ENCODE measurements around the gene MIF4GD.
"Not testable (repeated sequence)": the region's sequence is repeated elsewhere in the genome, so short reads cannot be mapped to it uniquely, and the experiment has no call there.

The MIF4GD gene

DNA sequence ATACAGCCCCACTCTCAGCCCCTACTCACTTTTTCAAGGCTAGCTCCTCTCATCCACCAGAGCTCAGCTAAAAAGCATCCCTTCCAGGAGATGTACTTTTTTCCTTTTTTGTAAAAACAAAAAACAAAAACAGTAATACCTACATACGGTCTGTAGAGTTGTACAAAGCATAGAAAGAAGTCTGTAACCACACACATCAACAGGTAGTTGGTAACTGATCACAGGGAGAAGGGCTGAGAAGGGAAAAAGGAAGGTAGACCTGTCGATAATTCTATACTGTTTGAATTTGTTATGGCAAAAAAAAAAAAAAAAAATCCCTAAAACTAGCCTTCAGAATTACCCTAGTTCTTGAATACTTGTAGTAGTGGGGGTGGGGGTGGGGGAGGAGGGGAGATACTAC is 17.3 kb upstream of the MIF4GD start:
- DNase-seq: no peak

DNA sequence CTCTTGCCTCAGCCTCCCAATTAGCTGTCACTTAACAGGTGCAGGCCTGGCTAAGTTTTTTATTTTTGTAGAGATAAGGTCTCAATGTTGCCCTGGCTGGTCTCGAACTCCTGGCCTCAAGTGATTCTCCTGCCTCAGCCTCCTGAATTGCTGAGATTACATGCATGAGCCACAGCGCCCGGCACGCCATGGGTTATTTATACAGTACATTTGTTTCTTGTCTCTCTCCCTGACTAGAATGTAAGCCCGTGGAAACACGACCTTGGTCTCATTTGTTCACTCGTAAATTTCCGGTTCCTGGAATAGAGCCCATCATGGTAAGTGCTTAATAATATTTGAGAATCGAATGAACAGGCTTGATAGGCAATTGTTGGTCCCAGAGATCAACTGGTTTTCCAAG is 16.2 kb upstream of the MIF4GD start:
- no peak for DNase-seq

DNA sequence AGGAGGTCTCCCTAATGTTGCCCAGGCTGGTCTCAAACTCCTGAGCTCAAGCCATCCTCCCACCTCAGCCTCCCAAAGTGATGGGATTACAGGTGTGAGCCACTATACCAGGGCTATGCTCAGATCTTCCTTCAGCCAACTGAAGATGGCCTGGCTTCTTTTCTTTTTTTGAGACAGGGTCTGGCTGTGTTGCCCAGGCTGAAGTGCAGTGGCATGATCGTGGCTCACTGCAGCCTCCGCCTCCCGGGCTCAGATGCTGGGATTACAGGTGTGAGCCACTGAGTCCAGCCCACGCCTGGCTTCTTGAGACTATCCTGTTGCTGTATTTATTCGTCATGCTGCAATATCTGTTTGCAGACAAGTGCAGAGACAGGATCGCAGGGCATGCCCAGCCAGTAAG is 14.1 kb upstream of the MIF4GD start:
- no peak for DNase-seq

DNA sequence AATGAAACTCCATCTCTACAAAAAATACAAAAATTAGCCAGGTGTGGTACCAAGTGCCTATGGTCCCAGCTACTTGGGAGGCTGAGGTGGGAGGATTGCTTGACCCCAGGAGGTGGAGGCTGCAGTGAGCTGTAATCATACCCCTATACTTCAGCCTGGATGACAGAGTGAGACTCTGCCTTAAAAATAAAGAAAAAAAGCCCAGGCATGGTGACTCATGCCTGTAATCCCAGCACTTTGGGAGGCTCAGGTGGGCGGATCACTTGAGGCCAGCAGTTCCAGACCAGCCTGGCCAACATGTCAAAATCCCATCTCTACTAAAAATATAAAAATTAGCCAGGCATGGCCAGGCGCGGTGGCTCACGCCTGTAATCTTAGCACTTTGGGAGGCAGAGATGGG is 9.2 kb upstream of the MIF4GD start:
- not testable (repeated sequence) for DNase-seq

DNA sequence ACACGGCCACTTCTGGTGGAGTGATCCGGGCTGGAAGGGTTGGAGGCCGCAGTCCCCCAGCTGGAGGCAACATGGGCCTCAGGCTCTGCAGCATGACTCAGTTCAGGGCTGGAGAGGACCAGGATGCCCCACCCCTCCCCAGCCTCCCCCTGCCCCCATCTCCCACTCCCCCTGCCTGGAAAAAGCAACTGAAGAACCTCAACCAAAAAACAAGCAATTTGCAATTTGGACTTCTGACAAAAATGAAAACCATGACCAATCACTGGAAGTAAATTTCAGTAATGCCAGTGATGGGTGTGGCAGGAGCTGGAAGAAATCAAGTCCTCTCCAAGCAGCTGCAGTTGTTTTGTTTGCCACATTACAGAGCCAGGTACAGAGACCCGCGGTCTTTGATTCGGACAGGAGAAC is 6.6 kb upstream of the MIF4GD start:
- DNase-seq: no peak

DNA sequence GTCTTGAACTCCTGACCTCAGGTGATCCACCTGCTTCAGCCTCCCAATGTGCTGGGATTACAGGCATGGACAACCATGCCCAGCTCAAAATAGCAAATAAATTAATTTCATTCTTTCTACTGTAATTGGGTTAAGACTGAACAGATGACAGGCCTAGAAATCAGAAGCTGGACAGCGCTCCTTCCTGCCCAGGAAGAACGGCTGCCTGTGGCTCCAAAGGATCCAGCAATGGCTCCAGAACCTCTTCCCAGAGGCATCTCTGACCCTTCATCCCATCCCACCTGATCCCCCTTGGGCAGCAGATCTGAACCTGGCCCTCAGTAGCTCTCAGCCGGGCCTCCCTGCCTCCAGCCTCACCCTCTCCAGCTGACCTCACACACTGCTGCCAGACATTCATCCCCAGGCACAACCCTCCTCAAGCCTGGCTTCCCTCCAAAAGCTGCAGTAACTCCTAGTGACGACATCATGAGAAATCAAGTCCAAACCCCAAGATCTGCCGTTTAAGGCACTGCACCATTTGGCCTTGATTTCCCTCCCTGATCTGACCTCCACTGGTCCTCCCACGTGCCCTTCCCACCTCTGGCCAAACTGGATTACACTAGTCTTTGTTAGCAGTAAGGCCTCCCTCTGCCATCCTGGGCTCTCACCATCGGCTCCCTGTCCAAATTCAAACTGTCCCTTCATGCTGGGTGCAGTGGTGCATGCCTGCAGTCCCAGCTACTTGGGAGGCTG is 3.1 kb upstream of the MIF4GD start:
- DNase-seq: no peak

DNA sequence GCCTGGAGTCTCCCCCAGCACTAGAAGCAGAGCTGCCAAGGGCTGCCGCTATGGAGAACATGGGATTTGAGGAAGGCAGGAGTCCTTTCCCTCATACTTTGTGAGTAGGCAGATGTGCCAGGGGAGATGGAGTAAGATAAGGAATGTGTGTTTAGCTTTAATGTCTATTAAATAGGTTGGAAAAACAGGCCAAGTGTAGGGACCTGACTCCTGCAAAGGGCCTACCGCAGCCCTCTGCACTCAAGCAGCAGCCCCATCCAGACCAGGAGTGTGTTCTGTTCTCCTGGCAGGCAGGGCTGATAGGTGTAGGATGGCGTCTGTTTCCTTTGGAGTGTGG is 1.8 kb upstream of the MIF4GD start:
- DNase-seq: no peak

DNA sequence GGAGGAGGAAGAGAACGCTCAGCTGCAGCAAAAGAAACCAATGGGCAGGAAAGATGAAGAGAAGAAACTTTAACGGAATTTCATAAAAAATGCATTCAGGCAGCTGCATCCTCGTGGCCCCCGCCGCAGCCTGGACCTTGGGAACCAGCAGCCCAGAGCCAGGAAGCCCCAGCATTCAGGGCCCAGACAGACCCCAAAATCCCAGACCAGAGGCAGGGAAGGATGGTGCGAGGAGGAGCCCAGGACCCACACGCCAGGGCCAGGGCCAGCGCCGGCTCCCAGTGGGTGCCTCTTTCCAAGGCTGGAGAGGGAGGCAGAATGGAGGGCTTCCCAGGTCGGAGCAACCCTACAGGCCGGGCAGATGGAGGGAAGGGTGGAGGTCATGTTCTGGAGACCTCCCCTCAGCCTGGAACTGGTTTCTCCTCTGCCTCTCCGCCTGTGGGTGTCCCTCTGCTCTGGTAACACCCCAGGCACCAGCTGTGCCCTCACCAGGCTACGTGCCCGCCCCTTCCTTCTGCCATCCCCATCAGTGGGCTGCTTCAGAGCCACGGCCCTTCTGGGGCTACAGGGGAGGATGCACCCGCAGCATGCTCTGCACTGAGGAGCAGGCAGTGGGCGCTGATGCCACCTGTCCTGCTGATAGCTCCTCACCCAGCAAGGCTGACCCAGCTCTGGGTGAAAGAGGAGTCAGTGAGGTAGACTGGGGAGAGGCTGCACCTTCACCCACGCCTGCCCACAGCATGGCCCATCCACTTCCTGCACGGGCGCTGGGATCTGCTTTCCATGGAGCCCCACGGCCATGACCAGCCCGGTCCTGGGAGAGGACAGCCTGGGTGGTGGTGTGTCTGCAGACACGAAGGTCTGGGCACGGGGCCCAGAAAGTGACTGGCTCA is 1.2 kb upstream of the MIF4GD start:
- DNase-seq: no peak

DNA sequence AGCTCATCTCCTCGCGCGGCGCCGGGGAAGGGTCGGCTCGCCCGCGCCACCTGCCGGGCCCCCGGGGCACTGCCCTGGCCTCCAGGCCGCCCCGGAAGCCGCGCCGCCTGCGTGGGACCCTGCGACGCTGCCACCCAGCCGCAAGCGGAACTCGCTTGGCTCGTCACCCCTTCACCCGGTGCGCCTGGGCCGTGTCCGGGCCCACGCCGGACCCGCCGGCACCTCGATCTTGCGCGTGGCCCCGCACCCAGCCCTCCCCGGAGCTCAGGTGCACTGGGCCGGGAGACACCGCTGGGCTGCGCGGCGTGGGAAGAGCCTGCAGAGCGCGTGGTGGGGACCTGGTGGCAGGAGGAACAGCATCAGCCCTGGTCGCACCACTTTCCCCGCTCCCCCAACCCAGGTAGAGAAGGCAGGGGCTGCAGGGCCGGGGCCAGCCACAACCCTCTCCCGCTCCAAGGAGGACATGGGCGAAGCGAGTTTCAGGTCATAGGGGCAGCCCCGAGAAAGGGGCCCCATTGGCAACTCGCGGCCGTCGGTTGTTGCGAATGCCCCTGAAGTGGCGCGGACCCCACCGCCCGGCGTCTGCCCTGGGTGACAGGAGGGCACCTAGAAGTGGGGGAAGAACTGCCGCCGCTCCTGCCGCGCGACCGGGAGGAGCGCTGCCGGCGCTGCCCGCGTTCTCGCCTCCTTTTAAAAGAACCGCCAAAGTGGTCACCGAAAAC is 363 bp upstream of the MIF4GD start:
- DNase-seq: peak; percentile 88

DNA sequence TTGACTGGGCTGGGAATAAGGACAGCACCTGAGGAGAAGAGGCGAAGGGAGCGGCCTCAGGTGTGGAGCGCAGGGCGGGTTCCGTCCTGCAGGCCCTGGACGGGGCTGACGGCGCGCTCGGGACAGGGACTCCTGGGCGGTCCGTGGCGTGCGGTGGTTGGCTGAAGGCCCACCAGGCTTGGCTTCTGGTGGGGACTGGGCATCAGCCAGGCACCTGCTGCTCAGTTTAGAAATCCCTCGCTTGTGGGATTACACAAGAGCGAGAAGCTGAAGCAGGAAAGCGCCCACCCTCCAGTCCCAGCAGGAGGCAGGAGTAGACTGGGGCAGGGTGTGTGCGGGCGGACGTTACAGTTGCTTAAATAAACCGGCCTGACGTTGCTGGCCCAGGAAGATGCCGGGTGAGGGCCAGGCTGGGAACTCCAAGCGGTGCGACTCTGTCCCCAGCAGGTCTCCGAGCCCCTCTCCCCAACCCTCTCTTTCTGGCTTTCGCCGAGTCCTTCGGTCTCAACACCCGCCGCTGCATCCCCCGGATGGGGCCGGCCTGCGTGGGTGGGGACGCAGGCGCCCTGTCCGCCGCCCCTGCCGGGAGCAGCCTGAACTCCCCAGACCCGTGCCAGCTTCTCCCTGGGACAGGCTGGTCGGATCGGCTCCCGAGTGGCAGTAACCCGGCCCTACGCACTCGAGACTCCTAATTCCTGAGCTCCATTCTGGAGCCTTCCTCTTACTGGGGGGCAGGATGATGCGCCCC is 639 bp downstream of the MIF4GD start:
- DNase-seq: peak; percentile 58

DNA sequence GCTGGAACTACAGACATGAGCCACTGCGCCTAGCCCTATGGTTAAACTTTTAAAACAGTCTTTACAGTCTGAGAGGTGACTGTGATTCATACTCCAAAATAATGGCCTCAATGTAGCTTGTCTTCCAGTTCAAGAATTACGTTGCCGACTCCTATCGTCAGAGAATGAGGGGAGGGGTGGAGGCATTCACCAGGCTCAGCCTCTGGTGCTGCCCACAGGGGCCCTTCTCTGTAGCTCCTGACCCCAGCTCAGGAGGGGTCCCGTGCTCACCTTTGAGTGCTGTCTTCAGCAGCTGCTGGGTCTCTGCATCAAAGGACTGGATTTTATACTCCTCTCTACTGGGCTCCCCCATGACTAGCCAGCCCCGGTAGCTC is 1.2 kb downstream of the MIF4GD start:
- DNase-seq: no peak

DNA sequence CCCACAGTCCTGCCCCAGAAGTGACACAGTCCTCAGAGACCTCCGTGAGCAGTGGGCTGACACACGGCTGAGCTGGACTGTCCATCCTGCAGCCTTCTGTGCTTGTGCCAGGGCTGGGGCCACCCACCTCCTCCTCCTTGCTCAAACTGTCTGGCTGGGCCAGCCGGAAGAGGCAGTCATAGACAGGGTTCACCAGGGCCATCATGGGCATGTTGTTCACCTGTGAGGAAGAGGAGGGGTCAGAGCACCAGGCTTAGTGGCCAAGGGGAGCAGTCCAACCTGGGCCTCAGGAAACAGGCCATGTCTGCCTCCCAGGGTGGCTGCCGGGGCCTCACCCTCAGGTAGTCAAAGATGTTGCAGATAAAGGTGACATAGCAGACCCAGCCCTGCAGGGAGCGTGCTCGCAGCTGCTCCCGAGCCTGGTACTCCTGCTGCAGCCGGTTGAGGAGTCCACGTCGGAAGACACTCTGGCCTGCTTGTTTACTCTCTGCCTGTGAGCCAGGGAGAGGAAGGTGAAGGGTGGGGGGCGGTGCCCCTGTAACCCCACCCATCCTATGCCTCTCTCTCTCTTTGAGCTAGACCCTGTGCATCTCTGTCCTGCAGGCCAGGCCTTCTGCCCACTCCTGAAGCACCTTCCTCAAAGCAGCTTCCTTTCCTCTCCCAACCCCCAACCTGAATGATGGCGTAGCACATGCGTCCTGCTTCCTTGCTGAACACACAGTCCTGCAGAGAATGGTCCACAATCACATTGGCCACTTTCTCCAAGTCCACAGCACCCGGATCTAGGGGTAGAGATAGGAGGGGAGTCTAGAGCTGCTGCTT is 3.4 kb downstream of the MIF4GD start:
- no peak for DNase-seq

DNA sequence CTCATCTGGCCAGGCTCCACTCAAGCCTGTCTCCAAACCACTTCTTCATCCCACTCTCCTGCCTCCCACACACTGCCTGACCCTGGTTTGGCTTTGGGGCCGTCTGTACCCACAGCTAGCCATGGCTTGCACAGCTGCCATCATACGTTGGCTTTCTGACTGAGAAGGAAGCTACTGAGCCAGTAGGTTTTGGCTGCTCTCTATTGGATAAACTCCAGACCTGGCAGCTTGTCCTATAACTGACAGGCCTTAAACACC is 3.9 kb downstream of the MIF4GD start:
- no peak for DNase-seq

DNA sequence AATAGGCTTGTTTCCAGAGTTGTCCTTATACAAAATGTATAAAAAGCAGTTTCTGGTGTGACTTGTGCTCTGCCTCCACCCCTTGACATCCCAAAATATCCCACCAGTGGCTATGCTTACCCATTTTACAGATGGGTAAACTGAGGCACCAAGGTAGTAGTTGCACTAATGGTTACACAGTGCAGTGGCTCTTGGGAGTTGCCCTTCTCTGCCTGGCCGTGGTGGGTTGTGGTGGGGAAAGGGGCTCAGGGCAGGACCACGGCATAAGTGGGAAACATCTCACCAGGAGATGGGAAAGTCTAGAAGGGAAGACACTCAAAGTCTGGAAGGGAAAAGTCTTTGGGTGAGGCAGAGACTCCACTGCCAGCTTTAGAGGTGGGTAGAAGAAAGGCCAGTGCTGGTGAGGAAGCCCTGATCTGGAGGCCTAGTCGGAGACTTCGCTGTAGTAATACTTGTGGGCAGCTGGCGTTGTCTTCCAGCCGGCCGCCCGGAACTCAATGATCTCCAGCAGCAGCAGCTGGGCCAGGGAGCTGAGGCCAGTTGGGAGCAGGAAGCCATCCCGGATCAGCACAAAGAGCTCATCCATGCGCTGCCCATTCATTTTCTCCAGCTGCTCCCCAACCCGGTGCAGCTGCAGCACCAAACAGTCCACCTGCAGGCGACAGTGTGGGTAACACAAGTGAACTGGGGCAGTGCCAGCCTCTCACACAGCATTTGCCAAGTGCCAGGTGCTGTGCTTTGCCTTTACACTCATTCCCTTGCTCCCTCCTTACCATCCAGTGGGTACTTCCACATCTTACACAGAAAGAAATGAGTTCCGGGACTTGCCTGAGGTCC is 4.5 kb downstream of the MIF4GD start:
- DNase-seq: no peak

DNA sequence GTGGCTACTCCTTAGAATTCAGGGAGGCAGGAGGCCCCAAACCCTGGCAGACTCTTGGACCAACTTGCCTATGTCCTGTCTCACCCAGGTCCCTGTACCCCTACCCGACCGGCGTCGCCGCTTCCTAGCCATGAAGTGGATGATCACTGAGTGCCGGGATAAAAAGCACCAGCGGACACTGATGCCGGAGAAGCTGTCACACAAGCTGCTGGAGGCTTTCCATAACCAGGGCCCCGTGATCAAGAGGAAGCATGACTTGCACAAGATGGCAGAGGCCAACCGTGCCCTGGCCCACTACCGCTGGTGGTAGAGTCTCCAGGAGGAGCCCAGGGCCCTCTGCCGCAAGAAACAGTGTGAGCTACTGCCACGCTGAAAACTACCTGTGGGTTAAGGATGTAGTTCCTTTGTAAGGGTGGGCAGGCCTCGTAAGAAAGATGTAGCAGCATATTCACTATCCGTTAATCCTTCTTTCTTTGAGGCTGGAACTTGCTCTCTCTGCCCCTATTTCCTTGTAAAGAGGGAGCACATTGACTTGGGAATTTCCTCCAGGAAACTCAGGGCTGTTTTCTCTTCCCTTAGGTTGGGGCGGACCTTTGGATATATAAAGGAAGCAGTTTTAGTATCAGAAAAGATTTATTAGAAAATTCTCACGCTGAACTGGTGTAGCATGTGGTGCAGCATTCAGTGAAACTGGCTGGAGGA is 5.3 kb downstream of the MIF4GD start:
- DNase-seq: no peak

DNA sequence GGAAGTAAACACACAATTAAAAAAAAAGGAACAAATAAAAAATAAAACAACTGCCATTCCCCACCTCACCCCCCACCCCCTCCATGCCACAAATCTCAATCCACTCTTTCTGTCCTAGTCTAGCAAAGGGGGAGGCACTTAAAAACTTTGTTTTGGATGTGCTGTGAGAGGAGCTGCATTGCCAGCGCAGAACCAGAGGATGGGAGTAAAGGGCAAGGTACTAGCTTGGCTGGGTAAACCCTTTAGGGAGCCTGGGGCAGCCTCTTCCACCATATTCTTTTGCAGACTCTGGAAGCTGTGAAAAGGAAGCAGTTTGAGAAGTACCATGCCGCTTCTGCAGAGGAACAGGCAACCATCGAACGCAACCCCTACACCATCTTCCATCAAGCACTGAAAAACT is 8.0 kb downstream of the MIF4GD start:
- no peak for DNase-seq

DNA sequence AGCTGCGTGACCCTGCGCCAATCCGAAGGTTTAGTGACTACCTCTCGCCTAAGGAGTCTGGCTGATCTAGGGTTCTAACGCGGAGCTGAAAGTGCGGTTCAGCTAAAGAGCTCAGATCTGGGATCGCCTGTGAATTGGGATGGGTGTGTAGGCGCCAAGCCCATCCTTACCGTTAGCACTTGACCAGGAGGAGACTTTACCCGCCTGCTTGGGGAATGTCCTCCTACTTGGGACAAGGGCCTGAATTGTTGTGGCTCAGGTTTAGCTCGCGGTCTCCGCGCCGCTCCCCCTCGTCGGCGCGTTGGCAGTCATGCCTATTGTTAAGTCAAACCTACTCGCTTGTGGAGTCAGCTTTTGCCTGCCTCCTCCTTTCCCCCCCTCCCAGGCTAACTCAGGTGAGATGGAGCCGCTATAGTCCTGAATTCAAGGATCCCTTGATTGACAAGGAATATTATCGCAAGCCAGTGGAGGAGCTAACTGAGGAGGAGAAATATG is 8.9 kb downstream of the MIF4GD start:
- DNase-seq: no peak

DNA sequence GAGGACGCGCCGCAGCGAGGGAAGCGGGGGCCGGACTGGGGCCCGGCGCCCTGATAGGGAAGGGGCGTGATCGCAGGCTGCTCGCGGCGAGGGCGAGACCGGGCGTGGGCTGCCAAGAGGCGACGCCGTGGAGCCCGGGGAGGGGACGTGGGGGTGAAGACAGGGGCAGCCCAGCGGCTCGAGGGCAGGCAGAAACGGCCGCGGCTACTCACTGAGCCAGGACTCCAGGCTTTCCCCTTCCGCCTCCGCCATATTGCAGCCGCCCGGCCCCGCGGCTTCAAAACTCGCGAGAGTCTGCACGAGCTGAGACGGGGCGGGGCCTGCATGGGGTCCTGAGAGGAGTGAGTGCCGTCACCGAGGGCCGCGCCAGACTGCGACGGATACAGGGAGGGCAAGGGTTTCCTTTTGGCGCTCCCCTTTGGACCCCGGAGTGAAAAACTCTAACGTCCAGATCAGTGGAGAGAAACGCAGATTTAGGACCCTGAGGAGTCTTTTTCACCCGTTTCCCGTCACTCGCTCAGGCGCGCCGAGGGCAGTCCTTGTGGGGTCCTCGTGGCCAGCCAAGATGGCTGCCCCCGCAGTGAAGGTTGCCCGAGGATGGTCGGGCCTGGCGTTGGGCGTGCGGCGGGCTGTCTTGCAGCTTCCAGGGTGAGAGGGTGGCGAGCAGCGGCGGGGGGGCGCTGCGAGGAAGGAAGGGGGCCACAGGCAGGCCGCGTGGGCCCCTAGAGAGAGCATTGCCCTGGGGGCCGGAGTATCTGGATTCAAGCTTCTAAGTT is 9.5 kb downstream of the MIF4GD start, which contains the start of the genes GGA3 and MRPS7:
Gene GGA3 (minus strand): TSS at position 271 of the 776 bp plus-strand sequence. CDS start 19 bp downstream, at position 252.
Gene MRPS7 (plus strand): TSS at position 544 of the 776 bp plus-strand sequence. CDS start 22 bp downstream, at position 566.
- peak; percentile 94 for DNase-seq

DNA sequence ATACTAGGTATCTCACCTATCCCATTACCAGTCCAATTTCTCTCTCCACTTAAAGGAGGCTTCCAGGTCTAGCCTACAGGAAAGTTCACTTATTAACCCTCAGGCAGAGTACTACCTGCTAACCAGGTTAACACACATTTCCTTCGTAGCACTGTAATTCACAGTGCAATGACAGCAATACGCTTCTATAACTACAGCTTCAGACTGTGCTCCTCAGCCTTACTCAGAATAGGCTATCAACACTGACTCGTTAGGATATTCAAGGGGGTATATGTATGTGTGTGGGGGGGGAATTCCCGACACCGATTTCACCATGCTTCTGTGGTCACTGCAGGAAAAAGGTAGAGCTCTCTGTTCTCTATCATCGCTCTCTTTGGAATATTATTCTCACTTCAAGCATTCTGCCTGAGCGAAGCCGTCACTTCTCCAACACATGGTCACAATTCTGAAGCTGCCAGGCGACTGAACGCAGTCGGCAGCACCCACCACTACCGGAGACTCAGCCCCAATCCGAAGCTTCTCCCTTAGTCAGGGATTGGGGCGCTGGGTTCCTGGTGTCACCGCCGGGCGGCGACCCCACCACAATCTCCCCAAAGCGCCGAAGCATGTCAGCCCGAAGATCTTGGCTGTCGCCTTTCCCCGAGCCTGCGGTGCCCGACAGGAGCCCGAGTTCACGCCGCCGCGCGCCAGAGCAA is 10.2 kb downstream of the MIF4GD start:
- no peak for DNase-seq
